Measurements from ENCODE around the gene SMAD2. TPM values are rescaled to one million over a fixed set of nuclear protein-coding genes. Genes with fewer than 3 reads are reported as not detected.

SMAD2 gene
- total RNA-seq (100 to 1,000 TPM in 1 of 4 donors, 10 to 100 TPM in 3; 34.1 to 101 (median 45.5) TPM), polyA plus RNA-seq (10 to 100 TPM; 40.1 to 62.9 (median 58.9) TPM)

- Histone ChIP-seq H3K4me1 (peaks cover 0 to 48% (median 36%) of the 10 kb centered on the region in 4 donors), H3K36me3 (no peaks in the 10 kb centered on the region), H3K27me3 (no peaks in the 10 kb centered on the region), H3K27ac (peak within 1 kb of the TSS; percentile 87 to 96 (median 95)), H3K9me3 (no peaks in the 10 kb centered on the region), H3K4me3 (peak within 1 kb of the TSS; percentile 65 to 89 (median 80))
- intact Hi-C loops (cut with DNase I): loop anchor here (5.0 to 10.0 kb wide), 5 partner anchors 183 to 1557 kb away; partner anchors contain the start of genes C18orf32, CTIF and HDHD2
- peak; percentile 93 for DNase-seq
- WGBS, 2 donors: 0 to 1% methylated on average over 83 to 93 of the region's 93 CpGs
- TF ChIP-seq EP300 (IDR thresholded peaks at IDR 0.05) (no peak), POLR2A (IDR thresholded peaks at IDR 0.05) (peak; percentile 10 to 15), POLR2AphosphoS5 (IDR thresholded peaks at IDR 0.05) (peak; percentile 35 to 60 (median 42))
Measured at GRCh38 chr18:47930199-47930930, at the start of gene SMAD2. Gene SMAD2 (minus strand): TSS chr18:47930659. CDS start chr18:47896756, 33,903 bp downstream.

DNA sequence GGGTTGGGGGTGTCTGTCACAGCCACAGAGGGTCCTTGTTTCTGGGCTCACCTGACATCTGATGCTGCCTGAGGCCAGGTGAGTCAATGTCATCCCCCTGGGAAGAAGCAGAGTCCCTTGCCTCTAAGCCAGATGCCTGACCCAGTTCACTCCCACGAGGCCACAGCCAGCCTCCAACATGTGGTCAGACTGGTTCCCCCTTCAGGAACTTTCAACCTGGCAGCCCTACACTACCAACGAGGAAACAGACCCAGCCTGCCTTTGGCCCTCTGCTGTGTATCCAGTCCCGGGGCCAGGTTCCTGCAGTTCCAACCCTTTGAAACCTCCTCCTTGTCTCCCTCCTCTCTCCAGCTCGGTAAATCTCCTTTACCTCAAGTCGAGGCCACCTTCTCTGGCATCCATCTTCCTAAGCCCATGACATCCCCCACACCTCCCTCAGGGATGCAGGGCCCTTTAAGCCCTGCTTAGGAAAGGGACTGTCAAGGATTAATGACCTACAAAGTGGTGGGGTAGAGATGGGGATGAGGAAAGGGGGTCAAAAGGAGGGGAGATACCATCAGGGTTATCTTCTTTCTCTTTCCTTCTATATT is 49.2 kb upstream of the SMAD2 start:
- no peak for DNase-seq
- Histone ChIP-seq H3K4me3 (no peak overlapping the region), H3K4me1 (no peaks in the 10 kb centered on the region), H3K36me3 (no peaks in the 10 kb centered on the region), H3K9me3 (no peaks in the 10 kb centered on the region), H3K27me3 (no peaks in the 10 kb centered on the region), H3K27ac (no peak overlapping the region)
- intact Hi-C loops (cut with DNase I): no loop called here
- 42 to 56% methylated on average over 5 of the region's 5 CpGs for WGBS, 2 donors
- no peak for TF ChIP-seq EP300 (IDR thresholded peaks at IDR 0.05)
- TF ChIP-seq POLR2AphosphoS5 (IDR thresholded peaks at IDR 0.05): no peak
- TF ChIP-seq CTCF (IDR thresholded peaks at IDR 0.05): no peak
- no peak for TF ChIP-seq POLR2A (IDR thresholded peaks at IDR 0.05)

DNA sequence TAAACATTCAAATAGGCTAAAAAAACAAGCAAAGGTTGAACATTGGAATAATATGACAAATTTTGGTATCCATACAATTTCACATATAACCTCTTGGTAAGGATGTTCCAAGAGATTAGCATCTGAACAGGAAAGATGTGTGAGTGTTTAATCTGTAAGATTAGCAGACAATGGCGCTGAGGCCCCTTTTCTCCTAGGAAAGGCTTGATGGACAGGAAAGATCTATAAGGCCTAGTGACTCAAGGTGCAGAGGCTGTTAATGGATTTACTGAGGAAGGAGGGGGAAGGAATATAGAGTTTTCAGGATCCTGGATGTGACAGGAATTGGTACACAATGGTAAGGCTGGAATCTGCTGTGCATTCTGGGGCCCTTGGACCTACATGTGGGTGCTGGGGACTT is 48.1 kb upstream of the SMAD2 start:
- intact Hi-C loops (cut with DNase I): no loop called here
- Histone ChIP-seq H3K4me1 (no peaks in the 10 kb centered on the region), H3K27me3 (no peaks in the 10 kb centered on the region), H3K27ac (no peak overlapping the region), H3K36me3 (no peaks in the 10 kb centered on the region), H3K4me3 (no peak overlapping the region), H3K9me3 (no peaks in the 10 kb centered on the region)
- 82 to 90% methylated on average over 1 of the region's 1 CpG for WGBS, 2 donors
- TF ChIP-seq CTCF (IDR thresholded peaks at IDR 0.05): no peak
- DNase-seq: no peak

- WGBS, 2 donors: 86 to 88% methylated on average over 2 of the region's 2 CpGs
- Histone ChIP-seq H3K4me1 (no peaks in the 10 kb centered on the region), H3K27ac (no peak overlapping the region), H3K27me3 (no peaks in the 10 kb centered on the region), H3K36me3 (no peaks in the 10 kb centered on the region), H3K9me3 (no peaks in the 10 kb centered on the region), H3K4me3 (no peak overlapping the region)
- no peak for DNase-seq
- TF ChIP-seq CTCF (IDR thresholded peaks at IDR 0.05): no peak
- TF ChIP-seq POLR2A (IDR thresholded peaks at IDR 0.05): no peak
- TF ChIP-seq EP300 (IDR thresholded peaks at IDR 0.05): no peak
- no peak for TF ChIP-seq POLR2AphosphoS5 (IDR thresholded peaks at IDR 0.05)
- intact Hi-C loops (cut with DNase I): no loop called here
Measured at GRCh38 chr18:47978141-47978540, 47.7 kb upstream of the SMAD2 start.

DNA sequence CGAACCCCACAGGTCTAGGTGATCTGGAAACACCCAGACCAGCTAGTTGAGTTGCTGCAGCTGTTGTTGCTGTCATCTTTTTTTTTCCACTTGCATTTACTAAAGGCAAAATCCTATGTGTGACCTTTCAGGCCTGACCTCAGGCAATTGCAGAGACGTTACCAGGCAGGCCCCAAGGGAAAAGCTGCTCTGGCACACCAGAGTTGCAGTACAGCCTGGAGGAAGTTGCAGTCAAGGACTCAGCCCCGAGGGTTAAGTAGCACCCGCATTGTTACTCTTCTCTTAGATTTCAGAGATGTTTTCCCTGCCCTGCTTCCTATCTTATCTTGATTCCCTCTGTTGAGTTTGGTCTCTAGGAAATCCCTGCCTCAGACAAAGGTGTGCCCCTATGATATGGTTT is 45.2 kb upstream of the SMAD2 start:
- Histone ChIP-seq H3K9me3 (no peaks in the 10 kb centered on the region), H3K4me1 (no peaks in the 10 kb centered on the region), H3K27me3 (no peaks in the 10 kb centered on the region), H3K36me3 (no peaks in the 10 kb centered on the region), H3K27ac (no peak overlapping the region), H3K4me3 (no peak overlapping the region)
- WGBS, 2 donors: 54 to 78% methylated on average over 4 of the region's 4 CpGs
- intact Hi-C loops (cut with DNase I): no loop called here
- TF ChIP-seq POLR2AphosphoS5 (IDR thresholded peaks at IDR 0.05) (no peak), POLR2A (IDR thresholded peaks at IDR 0.05) (no peak), CTCF (IDR thresholded peaks at IDR 0.05) (no peak), EP300 (IDR thresholded peaks at IDR 0.05) (no peak)
- DNase-seq: no peak

Measured in sigmoid colon (tissue), 7 donors.